NOMO-1 (cell line): ENCODE measurements around the gene HGFAC.

Source experiments
- DNase-seq, 2 experiments: peaks; one replicate each; lab custom pipeline; 2025; ENCODE audit not compliant: unreplicated experiment in 2 of 2; lab: John Stamatoyannopoulos, UW

Gene HGFAC

DNA sequence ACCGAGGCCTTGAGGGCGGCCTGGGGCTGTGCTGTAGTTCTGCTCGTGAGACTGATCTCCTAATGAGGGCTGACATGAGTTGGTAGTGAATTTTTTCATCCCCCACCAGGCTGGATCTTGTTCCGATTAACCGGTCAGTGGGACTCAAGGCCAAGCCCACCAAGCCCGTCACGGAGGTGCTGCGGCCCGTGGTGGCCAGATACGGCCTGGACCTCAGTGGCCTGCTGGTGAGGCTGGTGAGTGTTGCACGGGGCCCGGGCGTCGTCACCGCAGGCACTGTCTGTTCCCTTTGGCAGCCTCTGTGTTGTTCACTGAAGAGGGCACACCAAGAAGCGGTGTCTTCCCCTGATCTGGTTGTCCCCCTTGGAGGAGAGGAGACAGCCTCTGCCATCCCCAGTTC lies 18.4 kb upstream of the HGFAC start:
- no peak for DNase-seq

DNA sequence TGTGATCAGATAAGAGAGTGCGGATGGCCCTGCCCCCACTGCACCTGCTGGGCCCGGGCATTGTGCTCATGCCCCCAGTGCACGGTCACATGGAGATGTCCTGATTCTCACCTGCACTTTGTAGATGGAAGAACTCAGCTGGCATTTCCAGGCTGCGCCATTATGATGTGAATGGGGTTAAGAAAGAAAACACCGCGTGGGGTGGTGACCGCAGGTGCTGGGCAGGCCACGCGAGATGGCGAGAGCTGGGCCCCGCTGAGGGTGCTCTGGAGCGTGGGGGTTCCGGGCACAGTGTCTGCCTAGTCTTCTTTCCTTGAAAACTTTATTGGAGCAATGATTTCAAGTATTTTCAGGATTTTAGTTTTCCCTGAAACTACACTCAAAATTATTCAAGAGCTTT lies 17.8 kb upstream of the HGFAC start:
- DNase-seq: no peak

DNA sequence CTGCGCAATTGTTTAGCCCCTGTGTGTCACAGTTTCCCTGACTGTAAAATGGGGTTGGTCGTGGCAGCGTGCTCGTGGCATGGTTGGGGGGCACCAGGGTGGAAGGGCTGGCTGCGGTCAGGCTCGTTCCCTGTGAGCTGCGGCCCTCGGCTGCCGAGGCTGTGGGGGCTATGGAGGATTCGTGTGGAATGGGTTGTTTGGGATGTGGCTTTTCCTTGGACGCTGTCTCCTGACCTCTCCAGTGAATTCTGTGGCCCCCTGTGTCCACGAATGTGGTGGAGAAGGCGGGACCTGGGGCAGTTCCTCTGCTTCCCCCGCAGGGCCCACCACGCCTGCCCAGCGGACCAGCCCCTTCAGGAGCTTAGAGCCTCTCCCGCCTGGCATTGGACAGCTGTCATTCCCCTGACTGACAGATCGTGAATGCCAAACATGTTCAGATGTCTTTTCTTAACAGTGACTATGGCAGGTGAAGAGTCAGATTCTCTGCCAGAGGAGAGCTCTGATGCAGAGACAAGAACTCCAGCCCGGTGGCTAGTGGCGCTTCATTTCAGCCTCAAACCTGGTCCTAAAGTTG lies 17.2 kb upstream of the HGFAC start:
- DNase-seq: no peak

DNA sequence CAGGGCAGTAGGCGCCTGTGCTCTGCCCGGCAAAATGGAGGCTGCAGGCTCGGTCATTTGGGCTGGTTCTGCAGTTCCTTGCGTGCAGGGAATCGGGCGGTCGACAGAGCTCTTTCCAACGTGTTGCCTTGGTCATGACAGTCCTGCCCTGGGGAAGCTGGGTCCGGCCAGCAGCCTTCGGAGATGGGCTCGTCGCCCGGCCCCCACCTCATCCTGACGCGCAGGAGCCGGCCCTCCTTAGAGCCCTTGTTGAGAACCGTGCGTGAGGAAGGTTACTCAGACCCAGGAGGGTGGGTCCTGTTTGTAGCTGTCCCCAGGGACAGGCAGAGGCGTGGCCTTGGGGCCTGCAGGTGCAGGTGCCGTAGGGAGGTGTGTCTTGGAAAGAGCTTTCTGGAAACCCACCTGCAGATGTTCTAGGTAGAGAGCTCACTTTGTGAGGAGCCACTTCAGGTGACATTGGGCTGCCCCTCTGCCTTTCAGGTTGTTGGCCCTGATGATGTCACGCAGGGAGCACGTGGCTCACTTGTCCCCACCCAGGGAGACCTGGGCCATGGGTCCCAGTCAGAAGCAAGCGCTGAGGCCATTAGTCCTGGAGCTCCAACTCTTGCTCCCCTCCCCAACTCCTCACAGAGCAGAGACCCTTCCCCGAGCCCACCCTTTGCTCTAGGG lies 15.2 kb upstream of the HGFAC start:
- DNase-seq: no peak

DNA sequence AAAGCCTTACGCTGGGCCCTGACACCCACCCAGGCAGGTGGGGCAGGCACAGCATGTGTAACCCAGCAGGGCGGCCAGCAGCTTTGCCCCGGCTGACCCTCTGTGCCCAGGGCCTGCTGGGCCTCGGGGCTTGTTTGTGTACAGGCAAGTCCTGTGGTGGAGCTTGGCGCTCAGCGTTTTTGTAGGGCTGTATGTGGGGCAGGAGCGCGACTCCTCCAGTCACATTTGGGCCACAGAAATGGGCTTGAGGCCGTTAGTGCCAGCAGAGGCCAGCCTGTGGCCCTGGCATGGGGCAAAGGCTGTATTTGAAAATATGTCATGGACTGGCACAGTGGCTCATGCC lies 14.7 kb upstream of the HGFAC start:
- DNase-seq: no peak

DNA sequence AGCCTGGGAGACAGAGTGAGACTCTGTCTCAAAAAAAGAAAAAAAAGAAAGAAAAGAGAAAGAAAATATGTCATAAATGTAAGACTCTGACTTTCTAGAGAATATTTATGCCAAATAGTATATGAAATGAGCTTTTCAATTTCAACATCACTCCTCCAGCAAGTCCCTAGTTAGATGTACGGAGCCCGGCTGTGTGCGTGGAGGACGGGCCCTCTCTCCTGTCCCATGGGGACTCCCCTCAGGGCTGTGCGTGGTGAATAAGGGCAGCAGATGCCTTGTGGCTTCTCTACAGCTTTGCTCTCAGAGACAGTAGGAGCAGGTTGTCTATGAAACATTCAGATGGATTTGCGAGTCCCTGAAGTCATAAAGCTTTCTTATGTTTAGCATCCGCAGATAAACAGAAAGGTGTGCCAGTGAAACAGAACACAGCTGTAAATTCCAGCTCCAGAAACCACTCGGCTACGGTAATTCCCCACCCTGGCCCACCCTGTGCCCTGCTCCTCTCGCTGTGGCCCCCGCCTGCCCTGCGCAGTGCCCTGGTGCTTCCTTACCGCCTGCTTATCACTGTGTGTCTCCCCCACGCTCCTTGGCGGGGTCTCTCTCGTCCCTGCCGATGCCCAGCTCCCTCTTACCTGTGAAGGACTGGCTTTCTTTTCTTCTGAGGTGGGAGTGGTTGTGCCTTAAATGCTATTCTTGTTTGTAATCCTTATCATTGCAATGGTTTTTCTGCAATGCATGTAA lies 13.9 kb upstream of the HGFAC start:
- no peak for DNase-seq

DNA sequence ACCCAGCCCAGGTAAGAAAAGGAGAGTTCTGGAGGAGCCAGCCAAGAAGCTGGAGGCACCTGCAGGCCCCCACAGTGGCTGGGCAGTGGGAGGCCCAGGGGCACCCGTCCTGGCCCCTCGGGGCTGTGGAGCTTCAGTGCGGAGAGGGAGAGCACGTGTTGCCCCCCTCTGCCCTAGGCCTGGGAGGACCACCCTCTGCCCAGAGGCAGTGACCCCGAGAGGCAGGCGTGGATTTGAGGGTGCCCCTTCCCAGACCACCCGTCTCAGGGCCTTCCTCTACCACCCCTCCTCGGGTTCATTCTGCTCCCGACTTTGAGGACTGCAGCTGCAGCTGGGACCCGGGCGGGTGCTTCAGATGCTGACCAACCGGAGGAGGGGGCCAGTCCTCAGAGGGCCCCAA lies 12.1 kb upstream of the HGFAC start:
- no peak for DNase-seq

DNA sequence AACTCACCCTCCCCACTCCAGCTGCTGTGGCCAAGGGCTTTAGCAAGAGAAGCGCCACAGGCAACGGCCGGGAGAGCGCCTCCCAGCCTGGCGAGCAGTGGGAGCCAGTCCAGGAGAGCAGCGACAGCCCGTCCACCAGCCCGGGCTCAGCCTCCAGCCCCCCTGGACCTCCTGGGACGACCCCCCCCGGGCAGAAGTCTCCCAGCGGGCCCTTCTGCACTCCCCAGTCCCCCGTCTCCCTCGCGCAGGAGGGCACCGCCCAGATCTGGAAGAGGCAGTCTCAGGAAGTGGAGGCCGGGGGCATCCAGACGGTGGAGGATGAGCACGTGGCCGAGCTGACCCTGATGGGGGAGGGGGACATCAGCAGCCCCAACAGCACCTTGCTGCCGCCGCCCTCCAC lies 11.2 kb upstream of the HGFAC start:
- no peak for DNase-seq

DNA sequence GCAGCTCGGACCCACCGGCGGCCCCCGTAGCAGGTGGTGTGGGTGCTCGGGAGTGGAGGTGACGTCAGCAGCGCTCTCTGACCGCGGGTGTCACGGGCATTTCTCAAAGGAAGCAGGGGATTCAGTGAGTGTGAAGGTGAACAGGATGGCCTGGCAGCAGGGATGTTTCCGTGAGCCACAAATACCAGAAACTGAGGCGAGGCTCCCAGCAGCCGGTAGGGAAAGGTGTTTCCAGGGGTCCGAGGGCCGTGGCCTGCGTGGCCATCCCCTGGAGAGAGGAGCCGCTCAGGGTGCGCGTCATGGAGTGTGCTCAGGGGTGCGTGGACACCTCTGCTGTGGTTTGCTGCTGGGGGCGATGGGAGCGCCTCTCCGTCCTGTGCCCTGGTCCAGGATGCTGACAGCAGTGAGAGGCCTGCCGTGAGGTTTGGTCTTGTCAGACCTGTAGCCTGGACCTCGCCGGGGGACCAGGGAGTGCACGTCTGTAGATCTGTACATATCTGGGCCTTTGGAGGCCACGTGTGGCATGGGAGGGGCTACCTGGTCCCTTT lies 10.2 kb upstream of the HGFAC start:
- no peak for DNase-seq

DNA sequence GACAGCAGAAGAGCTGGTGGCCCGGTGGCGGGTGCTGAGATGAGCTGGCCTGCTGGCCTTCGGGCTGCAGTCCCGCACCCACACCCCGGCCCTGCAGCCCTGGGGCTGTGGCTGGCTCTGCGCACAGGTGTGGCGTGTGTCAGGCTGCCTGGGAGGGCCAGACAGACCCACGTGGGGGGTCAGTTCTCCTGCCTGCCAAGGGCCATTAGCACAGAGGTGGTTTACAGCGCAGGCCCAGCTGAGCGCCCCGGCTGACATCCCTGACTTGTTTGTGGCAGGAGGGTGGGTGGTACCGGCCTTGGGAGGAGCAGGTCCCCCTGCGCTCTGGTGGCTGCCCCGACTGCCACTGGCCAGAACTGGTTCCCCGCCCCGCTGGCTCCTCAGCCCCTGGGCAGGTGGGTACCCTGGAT lies 9.4 kb upstream of the HGFAC start:
- no peak for DNase-seq

DNA sequence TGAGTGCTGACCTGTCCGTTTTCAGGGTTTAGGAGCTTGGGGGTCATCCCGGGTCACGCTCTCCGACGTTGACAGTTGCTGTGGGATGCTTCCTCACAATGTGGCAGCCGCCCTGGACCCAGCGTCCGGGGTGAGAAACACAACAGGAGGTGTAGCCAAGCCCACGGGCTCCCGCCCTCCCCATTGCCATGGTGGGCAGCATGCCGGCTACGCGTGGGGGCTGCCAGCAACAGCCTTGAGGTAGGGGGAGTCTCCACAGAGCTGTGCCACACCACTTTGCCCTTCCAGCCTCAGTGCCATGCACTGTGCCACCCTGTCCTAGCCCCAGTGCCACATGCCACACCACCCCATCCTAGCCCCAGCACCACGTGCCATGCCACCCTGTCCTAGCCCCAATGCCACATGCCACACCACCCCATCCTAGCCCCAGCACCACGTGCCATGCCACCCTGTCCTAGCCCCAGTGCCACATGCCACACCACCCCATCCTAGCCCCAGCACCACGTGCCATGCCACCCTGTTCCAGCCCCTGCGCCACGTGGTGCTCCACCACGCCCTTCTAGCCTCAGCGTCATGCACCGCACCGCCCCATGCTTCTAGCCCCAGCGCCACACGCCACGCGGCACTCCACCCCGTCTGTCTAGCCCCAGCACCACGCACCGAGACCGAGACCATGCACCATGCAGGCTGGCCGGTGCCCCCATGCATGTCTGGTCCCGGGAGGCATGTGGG lies 8.5 kb upstream of the HGFAC start:
- DNase-seq: no peak

DNA sequence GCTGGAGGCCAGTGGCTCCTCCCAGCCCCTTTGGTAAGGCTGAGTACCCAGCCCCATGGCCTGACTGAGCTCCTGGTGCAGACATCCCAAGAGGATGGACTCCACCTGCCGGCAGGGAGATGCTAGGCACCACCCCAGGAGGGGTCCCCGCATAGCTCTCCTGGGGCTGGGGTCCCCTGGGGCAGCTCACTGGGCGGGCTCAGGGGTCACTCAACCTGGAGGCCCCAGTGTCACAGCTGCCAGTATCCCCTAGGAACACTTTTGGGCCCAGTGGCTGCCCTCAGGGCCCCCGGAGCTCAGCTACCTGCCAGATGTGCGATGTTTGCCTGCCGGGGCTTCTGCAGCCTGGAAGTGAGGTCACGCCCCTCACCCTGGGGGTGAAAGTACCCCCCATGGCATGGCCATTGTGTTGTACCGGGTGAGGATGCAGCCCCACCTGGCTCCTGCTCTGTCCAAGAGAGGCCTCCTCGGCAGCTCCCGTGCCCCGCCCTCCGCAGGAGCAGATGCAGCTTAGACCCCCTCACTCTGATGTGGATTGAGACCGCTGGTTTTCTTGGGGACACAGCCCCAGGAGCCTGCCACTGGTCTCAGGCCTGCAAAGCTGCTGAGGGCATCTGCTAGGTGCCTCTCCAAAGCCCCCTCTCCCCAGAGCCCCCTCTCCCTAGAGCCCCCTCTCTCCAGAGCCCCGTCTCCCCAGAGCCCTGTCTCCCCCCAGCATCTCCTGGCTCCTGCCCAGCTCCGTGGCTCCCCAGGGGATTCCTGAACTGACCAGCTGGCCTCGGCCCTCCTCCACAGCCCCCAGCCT lies 6.7 kb upstream of the HGFAC start:
- no peak for DNase-seq

DNA sequence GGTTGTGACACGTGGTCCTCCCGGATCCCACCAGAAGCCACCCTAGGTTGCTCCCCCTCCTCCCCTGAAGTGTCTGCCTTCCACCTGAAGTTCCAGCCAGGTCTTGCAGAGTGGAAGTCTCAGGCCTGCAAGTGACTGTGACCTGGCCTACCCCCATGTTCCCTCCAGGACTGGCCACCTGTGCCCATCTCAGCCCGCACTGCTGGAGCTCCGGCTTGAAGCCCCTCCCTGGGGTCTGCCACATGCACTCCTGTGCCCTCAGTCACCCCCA lies 6.1 kb upstream of the HGFAC start:
- no peak for DNase-seq

DNA sequence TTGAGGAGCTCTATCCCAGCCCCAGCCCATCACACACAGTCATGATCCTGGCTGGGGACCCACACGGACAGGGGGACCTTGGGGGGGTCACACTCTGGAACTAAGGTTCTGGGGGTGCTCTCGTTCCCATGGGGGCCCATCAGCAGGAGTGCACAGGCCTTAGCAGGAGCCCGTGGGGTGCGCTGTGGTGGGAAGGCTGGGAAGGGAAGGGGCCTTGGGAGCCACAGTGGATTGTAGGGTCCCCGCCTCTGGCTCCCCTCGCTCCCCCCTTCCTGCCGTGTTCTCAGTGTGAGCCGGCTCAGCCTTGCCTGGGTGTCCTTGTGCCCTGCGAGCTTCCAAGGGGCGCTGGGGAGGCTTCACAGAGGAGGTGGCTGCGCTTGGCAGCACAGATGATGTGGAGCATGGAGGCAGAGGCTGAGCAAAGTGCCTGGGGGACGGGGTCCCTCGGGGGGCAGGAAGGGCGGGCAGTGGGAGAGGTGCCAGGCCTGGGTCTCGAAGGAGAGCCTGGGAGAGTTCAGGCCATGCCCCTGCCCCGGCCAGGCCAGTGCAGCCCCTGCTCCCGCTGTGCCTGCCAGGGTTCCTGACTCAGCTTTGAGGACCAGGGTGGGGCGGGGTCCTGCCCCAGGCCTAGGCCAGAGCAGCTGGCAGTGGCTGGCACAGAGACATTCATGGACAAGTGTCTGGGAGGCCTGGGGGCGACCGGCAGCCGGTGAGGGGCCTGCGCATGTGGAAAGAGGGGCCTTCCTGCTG lies 5.5 kb upstream of the HGFAC start:
- no peak for DNase-seq

DNA sequence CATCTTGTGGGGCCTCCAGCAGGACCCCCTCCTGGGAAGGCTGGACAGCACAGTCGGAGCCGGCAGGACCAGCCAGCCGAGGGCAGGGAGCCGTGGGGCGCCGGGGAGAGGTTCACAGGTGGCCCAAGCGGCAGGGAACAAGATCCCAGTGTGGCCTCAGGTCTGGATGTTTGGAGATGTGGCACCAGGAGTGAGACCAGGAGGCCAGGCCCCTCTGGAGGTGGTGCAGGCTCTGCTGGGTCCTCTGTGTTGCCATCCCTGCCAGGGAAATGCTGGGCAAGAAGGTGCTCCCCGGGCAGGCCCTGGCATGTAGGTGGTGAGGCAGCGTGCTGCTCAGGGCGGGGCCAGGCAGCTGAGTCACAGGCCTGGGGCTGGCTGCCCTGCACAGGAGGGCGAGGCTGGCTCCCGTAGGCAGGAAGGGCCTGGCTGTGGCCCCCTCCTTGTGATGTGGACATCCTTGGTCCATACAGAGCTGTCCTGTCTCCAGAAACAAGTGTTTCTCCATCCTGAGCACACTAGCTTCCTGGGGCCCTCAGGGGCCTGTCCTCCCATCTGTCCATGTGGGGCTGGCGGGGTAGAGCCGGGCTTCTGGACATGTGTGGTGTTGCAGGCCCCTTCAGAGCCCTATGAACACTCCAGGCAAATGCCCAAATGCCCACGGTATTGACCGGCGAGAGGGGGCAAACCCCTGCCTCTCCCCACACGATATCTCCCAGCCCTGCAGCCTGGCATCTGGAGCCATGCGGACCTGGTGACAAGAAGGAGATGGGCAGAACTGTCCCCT lies 4.8 kb upstream of the HGFAC start:
- peak; percentile 19 to 24 for DNase-seq

DNA sequence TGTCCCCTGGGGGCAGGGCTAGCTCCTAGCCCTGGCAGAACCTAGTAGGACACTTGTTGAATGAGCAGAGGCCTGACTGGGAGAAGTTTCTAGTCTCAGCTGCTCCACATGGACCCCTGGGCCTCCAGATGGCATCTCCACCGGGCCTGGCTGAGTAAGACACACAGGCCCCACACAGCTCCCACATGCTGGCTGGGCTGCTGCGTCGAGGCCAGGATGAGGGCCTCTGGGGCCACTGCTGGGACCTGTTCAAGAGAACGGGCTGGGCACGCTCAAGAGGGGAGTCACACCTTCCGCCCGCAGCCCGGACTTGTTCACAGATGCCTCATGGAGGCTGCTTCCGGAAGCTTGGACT lies 4.2 kb upstream of the HGFAC start:
- DNase-seq: no peak

DNA sequence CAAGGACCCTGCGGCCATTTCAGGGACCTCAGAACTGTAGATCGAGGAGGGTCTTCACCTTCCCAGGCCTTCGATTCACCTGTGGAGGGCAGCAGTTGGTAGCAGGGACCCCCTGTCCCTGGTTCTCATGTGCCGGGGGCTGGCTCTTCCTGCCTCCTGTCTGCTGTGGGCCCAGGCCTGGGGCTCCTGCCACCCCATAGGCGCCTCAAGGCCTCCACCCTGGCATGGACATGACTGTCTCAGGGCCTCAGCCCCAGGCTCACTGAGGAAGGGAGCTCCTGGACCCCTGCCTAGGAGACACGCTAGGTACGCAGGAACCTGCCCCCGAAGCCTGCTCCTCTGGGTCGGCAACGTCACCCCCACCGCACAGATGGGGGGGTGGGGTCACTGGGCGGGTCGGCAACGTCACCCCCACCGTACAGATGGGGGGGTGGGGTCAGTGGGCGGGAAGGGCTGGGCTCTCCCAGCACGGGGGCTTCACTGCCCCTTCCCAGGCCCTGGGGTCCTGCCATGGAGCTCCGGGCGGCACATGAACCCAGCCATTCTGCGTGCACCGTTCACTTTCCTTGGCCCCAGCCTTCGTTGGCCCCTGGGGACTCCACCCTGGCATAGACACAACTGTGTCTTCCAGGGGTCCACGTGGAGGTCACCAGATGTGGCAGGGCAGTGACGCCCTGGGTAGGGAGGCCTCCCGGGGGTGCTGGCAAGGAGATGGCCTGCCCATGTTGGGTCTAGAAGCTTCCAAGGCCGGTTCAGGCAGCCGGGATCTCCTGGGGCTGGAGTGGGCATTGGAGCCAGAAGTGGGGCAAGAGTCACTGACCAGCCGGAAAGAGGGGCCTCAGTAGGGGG lies 3.5 kb upstream of the HGFAC start:
- DNase-seq: no peak

DNA sequence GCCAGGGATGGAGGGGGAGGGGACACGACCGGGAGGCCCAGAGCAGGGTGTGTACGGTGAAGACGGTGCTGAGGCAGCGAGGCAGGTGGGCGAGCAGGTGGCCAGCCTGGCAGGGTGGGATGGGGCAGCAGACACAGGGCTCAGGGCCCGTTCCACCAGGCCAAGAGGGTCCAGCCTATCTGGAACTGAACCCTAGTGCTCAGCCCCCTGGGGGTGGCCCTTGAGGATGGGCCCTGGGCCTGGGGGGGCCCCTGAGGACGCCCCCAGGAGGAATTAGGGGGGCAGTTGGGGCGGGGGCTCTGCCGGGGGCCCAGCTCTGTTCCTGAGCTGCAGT lies 3.0 kb upstream of the HGFAC start:
- DNase-seq: no peak

DNA sequence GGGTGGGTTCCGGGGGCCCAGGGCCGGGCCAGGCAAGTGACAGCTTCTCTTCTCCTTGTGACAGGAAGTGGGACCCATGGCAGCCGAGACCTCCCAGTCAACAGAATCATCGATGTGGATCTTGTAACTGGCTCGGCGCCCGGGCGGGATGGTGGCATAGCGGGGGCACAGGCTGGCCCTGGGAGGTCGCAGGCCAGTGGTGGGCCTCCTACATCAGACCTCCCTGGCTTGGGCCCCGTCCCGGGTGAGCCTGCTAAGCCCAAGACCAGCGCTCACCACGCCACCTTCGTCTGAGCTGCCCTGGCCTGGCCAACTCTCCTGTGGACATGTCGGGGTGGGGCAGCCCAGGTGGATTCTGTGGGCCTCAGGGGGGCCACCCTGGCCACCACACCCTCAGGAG lies 2.4 kb upstream of the HGFAC start:
- DNase-seq: no peak
